ENCODE data around the gene PLXNA4.

GRCh38 chr7:132115028-132115427 is 461.2 kb downstream of the PLXNA4 start:
- TF ChIP-seq, protein P1, sequence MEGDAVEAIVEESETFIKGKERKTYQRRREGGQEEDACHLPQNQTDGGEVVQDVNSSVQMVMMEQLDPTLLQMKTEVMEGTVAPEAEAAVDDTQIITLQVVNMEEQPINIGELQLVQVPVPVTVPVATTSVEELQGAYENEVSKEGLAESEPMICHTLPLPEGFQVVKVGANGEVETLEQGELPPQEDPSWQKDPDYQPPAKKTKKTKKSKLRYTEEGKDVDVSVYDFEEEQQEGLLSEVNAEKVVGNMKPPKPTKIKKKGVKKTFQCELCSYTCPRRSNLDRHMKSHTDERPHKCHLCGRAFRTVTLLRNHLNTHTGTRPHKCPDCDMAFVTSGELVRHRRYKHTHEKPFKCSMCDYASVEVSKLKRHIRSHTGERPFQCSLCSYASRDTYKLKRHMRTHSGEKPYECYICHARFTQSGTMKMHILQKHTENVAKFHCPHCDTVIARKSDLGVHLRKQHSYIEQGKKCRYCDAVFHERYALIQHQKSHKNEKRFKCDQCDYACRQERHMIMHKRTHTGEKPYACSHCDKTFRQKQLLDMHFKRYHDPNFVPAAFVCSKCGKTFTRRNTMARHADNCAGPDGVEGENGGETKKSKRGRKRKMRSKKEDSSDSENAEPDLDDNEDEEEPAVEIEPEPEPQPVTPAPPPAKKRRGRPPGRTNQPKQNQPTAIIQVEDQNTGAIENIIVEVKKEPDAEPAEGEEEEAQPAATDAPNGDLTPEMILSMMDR (IDR thresholded peaks at IDR 0.05 in 4 of 5, conservative IDR thresholded peaks at IDR 0.05 in 1 of 5): no peak
- TF ChIP-seq POLR2A (IDR thresholded peaks at IDR 0.05): no peak
